GM12878 (cell line): ENCODE data around the gene ELL.

Experiments used
- EP300 ChIP-seq, 2 experiments: fragments of 150-350 bp in 1 of 2; IDR thresholded peaks; 2 replicates each; pipeline ENCODE4 v1.6.1; 2011 to 2012; ENCODE audit warnings: low read depth in 2 of 2, low read length in 2 of 2, borderline replicate concordance in 1 of 2, improper control_type of control experiment in 1 of 2, inconsistent platforms in 1 of 2; ENCODE audit not compliant: control insufficient read depth in 1 of 2
- EZH2 ChIP-seq: IDR thresholded peaks from 2 replicates; pipeline ENCODE4 v1.6.1; 2012; ENCODE audit warnings: low read depth, mild to moderate bottlenecking, control low read depth, inconsistent platforms, low read length, borderline replicate concordance; ENCODE audit not compliant: control insufficient read depth
- FOS ChIP-seq: IDR thresholded peaks from 3 replicates; pipeline ENCODE4 v1.6.1; 2011; ENCODE audit warnings: borderline replicate concordance; ENCODE audit not compliant: insufficient read length; ENCODE audit errors: extremely low read depth
- GABPA ChIP-seq: IDR thresholded peaks from 2 replicates; pipeline ENCODE4 v1.6.1; 2014; ENCODE audit warnings: antibody characterized with exemption, low read depth, mild to moderate bottlenecking, inconsistent platforms
- NBN ChIP-seq: fragments of 450-650 bp; IDR thresholded peaks from 2 replicates; pipeline ENCODE4 v1.6.1; 2016
- NR2F1 ChIP-seq: fragments of 450-650 bp; conservative IDR thresholded peaks from 2 replicates; pipeline ENCODE4 v1.6.1; 2017; ENCODE audit warnings: mild to moderate bottlenecking
- POLR2A ChIP-seq: IDR thresholded peaks from 2 replicates; pipeline ENCODE4 v1.6.1; 2011; ENCODE audit warnings: low read depth, mild to moderate bottlenecking, low read length
- POLR2AphosphoS2 ChIP-seq: IDR thresholded peaks from 2 replicates; pipeline ENCODE4 v1.6.1; 2011; ENCODE audit warnings: low read depth, mild to moderate bottlenecking, low read length, improper control_type of control experiment, moderate library complexity
- RAD21 ChIP-seq: IDR thresholded peaks from 2 replicates; pipeline ENCODE4 v1.6.1; 2011; ENCODE audit warnings: mild to moderate bottlenecking, low read depth, low read length, moderate library complexity; ENCODE audit not compliant: insufficient read depth
- SMC3 ChIP-seq: IDR thresholded peaks from 2 replicates; pipeline ENCODE4 v1.6.1; 2011; ENCODE audit warnings: low read length, improper control_type of control experiment, borderline replicate concordance
- SP1 ChIP-seq: IDR thresholded peaks from one replicate; pipeline ENCODE4 v1.6.1; 2011; ENCODE audit warnings: low read depth, low read length
- ZZZ3 ChIP-seq: IDR thresholded peaks from 2 replicates; pipeline ENCODE4 v1.6.1; 2011; ENCODE audit warnings: low read depth; ENCODE audit not compliant: control insufficient read depth, insufficient read length
- TF ChIP-seq, protein P1 (sequence below), 3 experiments: IDR thresholded peaks in 2 of 3; conservative IDR thresholded peaks in 1 of 3; 2 replicates each; pipeline ENCODE4 v1.5.1; 2011; ENCODE audit warnings: low read depth in 3 of 3, low read length in 3 of 3, mild to moderate bottlenecking in 3 of 3, control low read depth in 2 of 3, moderate library complexity in 2 of 3, inconsistent platforms in 1 of 3, mixed read lengths in 1 of 3; ENCODE audit not compliant: control insufficient read depth in 2 of 3, insufficient read depth in 1 of 3; ENCODE audit errors: extremely low read depth in 1 of 3

- TF ChIP-seq FOS (no peak), POLR2AphosphoS2 (no peak), GABPA (no peak), SP1 (no peak), NBN (no peak), EP300 (IDR thresholded peaks at IDR 0.05; ENCODE audit: borderline replicate concordance in 1 of 2, control insufficient read depth in 1 of 2, low read depth in 2 of 2, low read length in 2 of 2) (no peak), RAD21 (no peak), ZZZ3 (no peak), SMC3 (no peak), NR2F1 (no peak), POLR2A (no peak; the same call in 1 of the 2 replicates), EZH2 (no peak)
- TF ChIP-seq, protein P1, sequence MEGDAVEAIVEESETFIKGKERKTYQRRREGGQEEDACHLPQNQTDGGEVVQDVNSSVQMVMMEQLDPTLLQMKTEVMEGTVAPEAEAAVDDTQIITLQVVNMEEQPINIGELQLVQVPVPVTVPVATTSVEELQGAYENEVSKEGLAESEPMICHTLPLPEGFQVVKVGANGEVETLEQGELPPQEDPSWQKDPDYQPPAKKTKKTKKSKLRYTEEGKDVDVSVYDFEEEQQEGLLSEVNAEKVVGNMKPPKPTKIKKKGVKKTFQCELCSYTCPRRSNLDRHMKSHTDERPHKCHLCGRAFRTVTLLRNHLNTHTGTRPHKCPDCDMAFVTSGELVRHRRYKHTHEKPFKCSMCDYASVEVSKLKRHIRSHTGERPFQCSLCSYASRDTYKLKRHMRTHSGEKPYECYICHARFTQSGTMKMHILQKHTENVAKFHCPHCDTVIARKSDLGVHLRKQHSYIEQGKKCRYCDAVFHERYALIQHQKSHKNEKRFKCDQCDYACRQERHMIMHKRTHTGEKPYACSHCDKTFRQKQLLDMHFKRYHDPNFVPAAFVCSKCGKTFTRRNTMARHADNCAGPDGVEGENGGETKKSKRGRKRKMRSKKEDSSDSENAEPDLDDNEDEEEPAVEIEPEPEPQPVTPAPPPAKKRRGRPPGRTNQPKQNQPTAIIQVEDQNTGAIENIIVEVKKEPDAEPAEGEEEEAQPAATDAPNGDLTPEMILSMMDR (IDR thresholded peaks at IDR 0.05 in 2 of 3, conservative IDR thresholded peaks at IDR 0.05 in 1 of 3; ENCODE audit: control insufficient read depth in 2 of 3, extremely low read depth in 1 of 3, insufficient read depth in 1 of 3, low read depth in 3 of 3, low read length in 3 of 3) = no peak
Observed at GRCh38 chr19:18466354-18466753, 55.5 kb downstream of the ELL start.
